K562 (cell line): ENCODE measurements around the gene NUDT6. TPM values are rescaled to one million over a fixed set of nuclear protein-coding genes. Genes with fewer than 3 reads are reported as not detected.
A peak's percentile ranks its signal among the peaks of the same experiment; 100 is the strongest.

Experiments used
- ASH1L ChIP-seq: fragments of 450-650 bp; IDR thresholded peaks from 2 replicates; pipeline ENCODE4 v1.6.1; 2018; ENCODE audit warnings: borderline replicate concordance, mild to moderate bottlenecking, low read depth; ENCODE audit not compliant: partially characterized antibody
- BHLHE40 ChIP-seq: IDR thresholded peaks from 2 replicates; pipeline ENCODE4 v1.6.1; 2011; ENCODE audit warnings: low read length, improper control_type of control experiment
- CHD1 ChIP-seq: fragments of 200-600 bp; sonication (generic); IDR thresholded peaks from one replicate; pipeline ENCODE4 v1.6.1; 2012; ENCODE audit warnings: mild to moderate bottlenecking, moderate library complexity, low read length, inconsistent platforms
- DPF2 ChIP-seq: fragments of 450-650 bp; IDR thresholded peaks from 2 replicates; pipeline ENCODE4 v1.6.1; 2016
- ETS1 ChIP-seq: conservative IDR thresholded peaks from 2 replicates; pipeline ENCODE4 v1.6.1; 2011; ENCODE audit warnings: low read depth, mild to moderate bottlenecking, low read length; ENCODE audit not compliant: control insufficient read depth
- ETV6 ChIP-seq, 3 experiments: fragments of 150-350 bp in 1 of 3; sonication (generic) in 1 of 3; formaldehyde crosslinking in 1 of 3; IDR thresholded peaks; 2 replicates each; pipeline versions ENCODE4 v1.6.1 to v1.8.0; 2014 to 2022; ENCODE audit warnings: borderline replicate concordance in 2 of 3, low read depth in 2 of 3, antibody characterized with exemption in 1 of 3, low read length in 1 of 3, mild to moderate bottlenecking in 1 of 3, missing genetic modification reagents in 1 of 3
- KDM1A ChIP-seq, 2 experiments: fragments of 450-650 bp; IDR thresholded peaks; 2 replicates each; pipeline ENCODE4 v1.6.1; 2016; ENCODE audit warnings: mild to moderate bottlenecking in 2 of 2
- MECOM ChIP-seq: fragments of 250-450 bp; sonication (Bioruptor Pico); IDR thresholded peaks from 2 replicates; pipeline ENCODE4 v1.8.0; 2022; ENCODE audit warnings: inconsistent platforms
- STAT5B ChIP-seq: fragments of 250-450 bp; sonication (Bioruptor Pico); IDR thresholded peaks from 2 replicates; pipeline ENCODE4 v1.8.0; 2021; ENCODE audit warnings: mild to moderate bottlenecking, inconsistent platforms
- TCF7 ChIP-seq: sonication (generic); IDR thresholded peaks from 2 replicates; pipeline ENCODE4 v1.6.1; 2016; ENCODE audit warnings: antibody characterized with exemption, borderline replicate concordance
- TGIF2 ChIP-seq: sonication (generic); formaldehyde crosslinking; IDR thresholded peaks from 2 replicates; pipeline ENCODE4 v1.8.1; 2022; ENCODE audit warnings: mild to moderate bottlenecking, missing genetic modification reagents, moderate library complexity
- YY1 ChIP-seq, 3 experiments: IDR thresholded peaks; 2 replicates each; pipeline ENCODE4 v1.6.1; 2011; ENCODE audit warnings: low read length in 2 of 3, mild to moderate bottlenecking in 2 of 3, moderate library complexity in 2 of 3, borderline replicate concordance in 1 of 3, control low read depth in 1 of 3, low read depth in 1 of 3; ENCODE audit not compliant: insufficient read depth in 3 of 3, insufficient replicate concordance in 2 of 3, control insufficient read depth in 1 of 3, insufficient read length in 1 of 3; ENCODE audit errors: extremely low read depth in 1 of 3
- ZNF134 ChIP-seq: fragments of 250-450 bp; sonication (Bioruptor Pico); conservative IDR thresholded peaks from 2 replicates; pipeline ENCODE4 v1.4.0; 2020
- ZNF175 ChIP-seq: fragments of 200-800 bp; sonication (Bioruptor generic); IDR thresholded peaks from 2 replicates; pipeline ENCODE4 v1.6.1; 2016; ENCODE audit warnings: low read depth, mild to moderate bottlenecking, missing genetic modification characterization, missing compliant biosample characterization
- ZNF239 ChIP-seq: fragments of 250-450 bp; sonication (Bioruptor Pico); IDR thresholded peaks from 2 replicates; pipeline ENCODE4 v1.4.0; 2020; ENCODE audit warnings: mild to moderate bottlenecking
- ZNF263 ChIP-seq: sonication (generic); formaldehyde crosslinking; IDR thresholded peaks from 2 replicates; pipeline ENCODE4 v1.8.0; 2022; ENCODE audit warnings: mild to moderate bottlenecking, missing genetic modification reagents, borderline replicate concordance
- ZNF592 ChIP-seq: fragments of 450-650 bp; IDR thresholded peaks from 2 replicates; pipeline ENCODE4 v1.6.1; 2017; ENCODE audit warnings: antibody characterized with exemption, mild to moderate bottlenecking
- ZNF699 ChIP-seq: fragments of 250-450 bp; sonication (Bioruptor Pico); IDR thresholded peaks from 2 replicates; pipeline ENCODE4 v1.8.0; 2021; ENCODE audit warnings: mild to moderate bottlenecking, moderate library complexity; ENCODE audit not compliant: insufficient replicate concordance
- ZNF77 ChIP-seq: fragments of 250-450 bp; sonication (Bioruptor Pico); IDR thresholded peaks from 2 replicates; pipeline ENCODE4 v1.5.0; 2020
- ZNF778 ChIP-seq: fragments of 450-650 bp; formaldehyde crosslinking; IDR thresholded peaks from 2 replicates; pipeline ENCODE4 v1.4.0; 2020; ENCODE audit warnings: mild to moderate bottlenecking, moderate library complexity
- polyA plus RNA-seq, 8 experiments: library from polyadenylated mRNA; depleted of rRNA in 4 of 8; stranded (reverse) in 5 of 8; unstranded in 3 of 8; fragments of >200 nt; fragmentation: Nextera tagmentation in 2 of 8; fragmentation: Illumina TruSeq in 1 of 8; extraction: Ambion mirVana in 2 of 8; extraction: Trizol in 1 of 8; gene quantifications; 2 replicates each; pipeline versions ENCODE4 v1.2.1 to v1.2.3, GENCODE V29; 2011 to 2014; ENCODE audit warnings: inconsistent platforms in 1 of 8, missing spikeins in 1 of 8
- total RNA-seq, 7 experiments: library from RNA; depleted of rRNA in 6 of 7; stranded (reverse); fragments of >200 nt in 6 of 7; fragmentation: Illumina TruSeq in 2 of 7; extraction: Trizol in 2 of 7; gene quantifications; 2 replicates each; pipeline versions ENCODE4 v1.2.1 to v1.2.3, GENCODE V29; 2011 to 2021; ENCODE audit warnings: low replicate concordance in 1 of 7
- TF ChIP-seq, protein P1 (sequence below): fragments of 450-650 bp; IDR thresholded peaks from 2 replicates; pipeline ENCODE4 v1.6.1; 2016

Gene NUDT6
- total and polyA plus RNA-seq, 9 of the 15 experiments (the other 6 are each of a cell fraction or from before 2014, with no cell fraction given), result 9.4 to 18.1 (median 13.4) TPM

DNA sequence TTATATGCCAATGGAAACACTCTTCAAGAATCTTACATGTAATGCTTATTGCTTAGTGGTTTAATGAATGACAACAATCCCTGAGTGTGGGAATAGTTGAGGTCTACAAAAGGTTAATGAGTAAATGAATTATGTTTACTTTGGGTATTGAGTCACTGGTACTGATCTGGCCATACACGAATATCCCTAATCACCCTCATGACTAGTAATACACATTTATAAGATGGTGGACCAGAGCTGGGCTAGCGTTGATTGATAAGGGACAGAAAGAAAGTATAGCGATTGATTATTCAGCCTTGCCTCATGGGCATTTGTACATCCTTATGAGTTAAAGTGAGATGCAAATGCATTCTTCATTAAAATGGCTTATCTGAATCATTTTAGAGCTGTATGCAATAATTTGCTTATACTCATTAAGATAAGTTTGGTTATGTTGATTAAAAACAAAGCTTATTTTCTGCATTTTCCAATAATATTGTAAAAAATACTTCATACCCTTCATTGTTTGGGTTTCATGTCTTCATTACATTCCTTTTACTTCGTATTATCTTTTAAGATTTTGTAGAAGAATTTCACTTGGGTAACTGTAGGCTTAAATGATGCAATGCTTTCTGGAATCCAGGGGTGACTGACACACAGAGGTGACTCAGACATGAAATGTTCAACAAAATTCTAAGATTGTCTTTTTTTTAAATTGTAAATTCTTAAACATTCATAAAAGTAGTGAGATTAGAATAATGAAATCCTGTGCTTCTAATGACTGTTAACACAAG is 48.4 kb downstream of the NUDT6 start (continued):
- TF ChIP-seq BHLHE40 (no peak), ZNF175 (CRISPR knock-in tag) (peak; percentile 65; the same call in 1 of the 2 replicates), ZNF778 (CRISPR knock-in tag) (no peak), ZNF699 (CRISPR knock-in tag) (no peak), TCF7 (no peak), ETS1 (no peak), ZNF263 (no peak), CHD1 (no peak), KDM1A (IDR thresholded peaks at IDR 0.05) (no peak), ASH1L (no peak), ZNF77 (CRISPR knock-in tag) (no peak), TGIF2 (CRISPR knock-in tag) (no peak), YY1 (IDR thresholded peaks at IDR 0.05; ENCODE audit: borderline replicate concordance in 1 of 3, control insufficient read depth in 1 of 3, extremely low read depth in 1 of 3, insufficient read depth in 3 of 3, insufficient read length in 1 of 3, insufficient replicate concordance in 2 of 3, low read depth in 1 of 3, low read length in 2 of 3) (no peak), DPF2 (peak; percentile 67), ZNF134 (CRISPR knock-in tag) (no peak), ZNF239 (no peak), STAT5B (CRISPR knock-in tag) (no peak), ETV6 (IDR thresholded peaks at IDR 0.05; ENCODE audit: borderline replicate concordance in 1 of 2, low read depth in 2 of 2, low read length in 1 of 2) (no peak), ETV6 (CRISPR knock-in tag; IDR thresholded peaks at IDR 0.05; ENCODE audit: borderline replicate concordance) (no peak), MECOM (no peak), ZNF592 (0 out of 2 replicates have a peak, but pooled peaks have one; percentile 12)
- TF ChIP-seq, protein P1, sequence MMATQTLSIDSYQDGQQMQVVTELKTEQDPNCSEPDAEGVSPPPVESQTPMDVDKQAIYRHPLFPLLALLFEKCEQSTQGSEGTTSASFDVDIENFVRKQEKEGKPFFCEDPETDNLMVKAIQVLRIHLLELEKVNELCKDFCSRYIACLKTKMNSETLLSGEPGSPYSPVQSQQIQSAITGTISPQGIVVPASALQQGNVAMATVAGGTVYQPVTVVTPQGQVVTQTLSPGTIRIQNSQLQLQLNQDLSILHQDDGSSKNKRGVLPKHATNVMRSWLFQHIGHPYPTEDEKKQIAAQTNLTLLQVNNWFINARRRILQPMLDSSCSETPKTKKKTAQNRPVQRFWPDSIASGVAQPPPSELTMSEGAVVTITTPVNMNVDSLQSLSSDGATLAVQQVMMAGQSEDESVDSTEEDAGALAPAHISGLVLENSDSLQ, result peak; percentile 94
